Measurements from ENCODE around the gene JAZF1.

Gene JAZF1

DNA sequence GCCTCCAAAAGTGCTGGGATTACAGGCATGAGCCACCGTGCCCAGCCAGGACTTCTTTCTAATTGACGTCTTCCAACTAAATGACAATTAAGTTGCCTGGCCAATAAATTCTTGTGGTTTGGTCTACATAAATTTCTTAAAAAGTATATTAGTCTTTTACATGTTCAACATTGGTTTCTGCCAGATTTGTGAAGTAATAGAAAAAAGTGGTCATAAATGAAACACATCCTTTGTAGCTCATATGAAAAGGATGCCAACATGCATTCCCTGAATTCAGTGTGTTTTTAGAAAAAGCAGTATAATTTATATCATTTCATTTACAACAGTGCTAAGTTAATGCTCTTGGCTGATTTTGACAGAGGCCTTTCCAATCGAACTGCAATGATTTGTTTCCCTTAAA is 225.6 kb downstream of the JAZF1 start:
- in situ Hi-C loops (cut with HindIII; ENCODE audit: low sequenced_read_pairs) = no loop called here
- DNase-seq (ENCODE audit: low read depth, low spot score) = no peak
- TF ChIP-seq, protein P1, sequence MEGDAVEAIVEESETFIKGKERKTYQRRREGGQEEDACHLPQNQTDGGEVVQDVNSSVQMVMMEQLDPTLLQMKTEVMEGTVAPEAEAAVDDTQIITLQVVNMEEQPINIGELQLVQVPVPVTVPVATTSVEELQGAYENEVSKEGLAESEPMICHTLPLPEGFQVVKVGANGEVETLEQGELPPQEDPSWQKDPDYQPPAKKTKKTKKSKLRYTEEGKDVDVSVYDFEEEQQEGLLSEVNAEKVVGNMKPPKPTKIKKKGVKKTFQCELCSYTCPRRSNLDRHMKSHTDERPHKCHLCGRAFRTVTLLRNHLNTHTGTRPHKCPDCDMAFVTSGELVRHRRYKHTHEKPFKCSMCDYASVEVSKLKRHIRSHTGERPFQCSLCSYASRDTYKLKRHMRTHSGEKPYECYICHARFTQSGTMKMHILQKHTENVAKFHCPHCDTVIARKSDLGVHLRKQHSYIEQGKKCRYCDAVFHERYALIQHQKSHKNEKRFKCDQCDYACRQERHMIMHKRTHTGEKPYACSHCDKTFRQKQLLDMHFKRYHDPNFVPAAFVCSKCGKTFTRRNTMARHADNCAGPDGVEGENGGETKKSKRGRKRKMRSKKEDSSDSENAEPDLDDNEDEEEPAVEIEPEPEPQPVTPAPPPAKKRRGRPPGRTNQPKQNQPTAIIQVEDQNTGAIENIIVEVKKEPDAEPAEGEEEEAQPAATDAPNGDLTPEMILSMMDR (IDR thresholded peaks at IDR 0.05; ENCODE audit: low read depth, low read length) = no peak
- no peak overlapping the region for H3K4me3 ChIP-seq (ENCODE audit: low read depth, low read length)

DNA sequence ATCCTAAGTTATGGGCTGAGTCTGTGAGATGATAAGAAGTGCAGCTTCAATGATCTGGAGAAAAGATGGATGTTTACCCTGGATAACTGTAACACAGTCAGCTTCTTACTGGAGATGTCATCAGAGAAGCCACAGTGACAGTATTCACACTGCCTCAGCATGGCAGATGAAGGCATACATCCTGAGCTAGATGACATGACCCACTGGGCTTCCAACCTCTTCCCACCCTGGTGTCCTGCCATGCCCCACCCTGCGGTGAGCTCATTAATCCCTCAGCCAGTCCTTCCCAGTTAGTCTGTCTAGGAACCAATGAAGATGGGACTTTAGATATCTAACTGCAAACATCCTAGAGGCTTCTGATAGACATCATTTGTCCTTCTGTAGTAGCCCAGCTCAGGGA is 226.8 kb downstream of the JAZF1 start:
- H3K4me3 ChIP-seq (ENCODE audit: low read depth, low read length) = no peak overlapping the region
- TF ChIP-seq, protein P1 (IDR thresholded peaks at IDR 0.05; ENCODE audit: low read depth, low read length) = no peak
- in situ Hi-C loops (cut with HindIII; ENCODE audit: low sequenced_read_pairs) = no loop called here
- no peak for DNase-seq (ENCODE audit: low read depth, low spot score)

DNA sequence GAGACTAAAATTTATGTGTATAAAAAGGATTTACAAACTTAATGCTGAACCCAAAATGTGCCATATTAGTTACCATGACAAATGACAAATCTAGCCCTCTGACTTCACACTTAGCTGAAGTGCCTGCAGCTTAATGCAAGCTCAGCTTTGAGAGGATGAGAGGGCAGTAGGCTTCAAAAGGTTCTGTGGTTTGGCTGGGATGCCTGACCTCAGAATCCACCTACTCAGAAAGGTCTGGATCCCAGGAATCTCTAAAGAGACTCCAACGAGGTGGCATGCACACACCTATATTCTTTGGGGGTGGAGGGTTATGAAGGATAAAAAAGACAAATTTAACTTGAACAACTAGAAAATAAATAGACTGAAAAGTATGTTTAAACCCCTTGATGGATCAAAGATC is 227.2 kb downstream of the JAZF1 start:
- H3K4me3 ChIP-seq (ENCODE audit: low read depth, low read length) = no peak overlapping the region
- TF ChIP-seq, protein P1 (IDR thresholded peaks at IDR 0.05; ENCODE audit: low read depth, low read length) = no peak
- no peak for DNase-seq (ENCODE audit: low read depth, low spot score)
- in situ Hi-C loops (cut with HindIII; ENCODE audit: low sequenced_read_pairs) = no loop called here

DNA sequence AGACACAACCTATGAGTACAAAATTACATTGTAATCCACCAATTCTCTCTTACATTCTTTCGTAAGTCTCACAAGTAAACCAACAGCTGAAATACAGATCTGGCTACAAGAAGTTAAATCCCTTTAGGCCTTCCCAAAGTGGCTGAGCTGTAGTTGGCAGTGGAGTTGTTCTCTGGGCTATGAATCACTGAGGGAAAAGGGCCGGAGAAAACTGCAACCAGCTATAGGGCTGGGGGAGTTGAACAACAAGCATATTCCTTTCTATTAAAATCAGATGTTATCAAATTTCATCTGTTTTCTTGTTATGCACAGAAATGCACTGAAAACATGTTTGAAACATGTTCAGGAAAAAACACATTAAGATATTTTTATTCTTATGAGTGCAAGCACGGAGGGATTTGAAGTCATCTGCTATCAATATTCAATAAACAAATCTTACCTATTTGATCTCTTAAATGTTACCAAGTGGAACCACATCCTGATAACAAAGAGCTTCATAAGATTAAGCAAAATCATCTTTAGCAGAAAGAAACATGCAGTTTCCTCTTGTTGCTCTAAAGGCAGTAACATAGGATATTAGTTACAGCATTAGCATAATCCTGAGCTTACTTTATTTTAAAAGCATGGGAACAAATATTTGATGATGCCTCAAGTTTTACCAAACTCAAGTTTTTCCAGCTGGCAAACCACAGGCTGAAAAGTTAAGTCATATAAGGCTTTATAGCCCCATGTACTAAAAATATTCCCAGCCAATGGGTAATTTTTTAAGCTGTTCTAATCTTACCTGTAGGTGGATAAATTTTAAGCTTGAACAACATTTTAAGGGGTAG is 227.9 kb downstream of the JAZF1 start:
- in situ Hi-C loops (cut with HindIII; ENCODE audit: low sequenced_read_pairs) = no loop called here
- no peak overlapping the region for H3K4me3 ChIP-seq (ENCODE audit: low read depth, low read length)
- peak; percentile 21 for DNase-seq (ENCODE audit: low read depth, low spot score)
- TF ChIP-seq, protein P1 (IDR thresholded peaks at IDR 0.05; ENCODE audit: low read depth, low read length) = no peak

- DNase-seq (ENCODE audit: low read depth, low spot score) = no peak
- no peak overlapping the region for H3K4me3 ChIP-seq (ENCODE audit: low read depth, low read length)
- TF ChIP-seq, protein P1 (IDR thresholded peaks at IDR 0.05; ENCODE audit: low read depth, low read length) = no peak
- in situ Hi-C loops (cut with HindIII; ENCODE audit: low sequenced_read_pairs) = no loop called here
Observed at GRCh38 chr7:27950123-27950522, 230.5 kb downstream of the JAZF1 start.

DNA sequence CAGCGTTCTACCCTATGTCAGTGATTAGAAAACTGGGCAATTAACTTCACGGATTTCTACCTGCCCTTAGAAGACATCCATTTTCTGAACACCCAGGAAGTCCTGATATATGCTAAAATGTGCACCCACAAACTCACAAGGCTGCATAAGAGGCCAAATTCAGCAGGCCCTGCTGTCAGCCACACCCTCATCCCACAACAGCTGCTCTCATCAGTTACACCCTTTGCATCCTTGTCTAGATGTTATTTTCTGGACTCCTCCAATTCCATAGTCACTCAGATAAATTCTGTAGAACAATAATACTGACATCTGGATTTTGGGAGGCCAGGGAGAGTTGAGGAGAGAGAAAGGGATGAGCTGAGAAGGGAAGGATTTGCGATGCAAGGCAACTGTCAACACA is 231.7 kb downstream of the JAZF1 start:
- in situ Hi-C loops (cut with HindIII; ENCODE audit: low sequenced_read_pairs) = no loop called here
- H3K4me3 ChIP-seq (ENCODE audit: low read depth, low read length) = no peak overlapping the region
- no peak for DNase-seq (ENCODE audit: low read depth, low spot score)
- TF ChIP-seq, protein P1 (IDR thresholded peaks at IDR 0.05; ENCODE audit: low read depth, low read length) = no peak
